GM12874 (cell line): ENCODE data around the gene HDAC1.

ENCODE experiments used
- TF ChIP-seq, protein P1 (sequence below): IDR thresholded peaks from 2 replicates; pipeline ENCODE4 v1.5.1; 2011; ENCODE audit warnings: low read depth, mild to moderate bottlenecking, control low read depth, low read length, moderate library complexity; ENCODE audit not compliant: insufficient read depth

Gene HDAC1

DNA sequence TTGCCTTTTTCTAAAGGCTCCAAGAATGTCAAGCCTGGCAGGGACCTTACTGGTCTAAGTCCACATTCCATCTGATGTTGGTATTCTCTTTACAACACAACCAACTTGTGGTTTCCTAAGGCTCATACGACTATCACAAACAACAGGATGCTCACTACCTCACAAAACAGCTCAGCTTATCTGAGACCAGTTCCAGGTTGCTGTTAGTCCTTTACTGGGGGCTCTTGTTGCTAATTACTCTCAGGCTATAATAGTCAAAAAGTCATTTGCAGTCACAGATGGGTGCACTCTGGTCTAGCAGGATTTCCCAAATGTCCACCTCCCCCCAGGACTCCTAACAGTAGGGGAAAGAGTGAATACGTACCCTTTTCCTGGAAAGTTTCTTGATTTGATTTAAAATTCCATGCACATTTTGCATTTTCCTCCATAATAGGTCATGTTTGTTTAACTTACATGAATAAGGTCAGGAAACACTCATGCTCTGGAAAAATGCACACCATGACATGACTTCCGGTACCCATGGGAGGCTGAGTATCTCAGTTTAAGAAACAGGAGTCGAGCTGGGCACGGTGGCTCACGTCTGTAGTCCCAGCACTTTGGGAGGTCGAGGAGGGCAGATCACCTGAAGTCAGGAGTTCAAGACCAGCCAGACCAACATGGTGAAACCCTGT is 24.8 kb upstream of the HDAC1 start:
- TF ChIP-seq, protein P1, sequence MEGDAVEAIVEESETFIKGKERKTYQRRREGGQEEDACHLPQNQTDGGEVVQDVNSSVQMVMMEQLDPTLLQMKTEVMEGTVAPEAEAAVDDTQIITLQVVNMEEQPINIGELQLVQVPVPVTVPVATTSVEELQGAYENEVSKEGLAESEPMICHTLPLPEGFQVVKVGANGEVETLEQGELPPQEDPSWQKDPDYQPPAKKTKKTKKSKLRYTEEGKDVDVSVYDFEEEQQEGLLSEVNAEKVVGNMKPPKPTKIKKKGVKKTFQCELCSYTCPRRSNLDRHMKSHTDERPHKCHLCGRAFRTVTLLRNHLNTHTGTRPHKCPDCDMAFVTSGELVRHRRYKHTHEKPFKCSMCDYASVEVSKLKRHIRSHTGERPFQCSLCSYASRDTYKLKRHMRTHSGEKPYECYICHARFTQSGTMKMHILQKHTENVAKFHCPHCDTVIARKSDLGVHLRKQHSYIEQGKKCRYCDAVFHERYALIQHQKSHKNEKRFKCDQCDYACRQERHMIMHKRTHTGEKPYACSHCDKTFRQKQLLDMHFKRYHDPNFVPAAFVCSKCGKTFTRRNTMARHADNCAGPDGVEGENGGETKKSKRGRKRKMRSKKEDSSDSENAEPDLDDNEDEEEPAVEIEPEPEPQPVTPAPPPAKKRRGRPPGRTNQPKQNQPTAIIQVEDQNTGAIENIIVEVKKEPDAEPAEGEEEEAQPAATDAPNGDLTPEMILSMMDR, result no peak

GRCh38 chr1:32269744-32270143 is 22.1 kb upstream of the HDAC1 start:
- TF ChIP-seq, protein P1, result no peak

DNA sequence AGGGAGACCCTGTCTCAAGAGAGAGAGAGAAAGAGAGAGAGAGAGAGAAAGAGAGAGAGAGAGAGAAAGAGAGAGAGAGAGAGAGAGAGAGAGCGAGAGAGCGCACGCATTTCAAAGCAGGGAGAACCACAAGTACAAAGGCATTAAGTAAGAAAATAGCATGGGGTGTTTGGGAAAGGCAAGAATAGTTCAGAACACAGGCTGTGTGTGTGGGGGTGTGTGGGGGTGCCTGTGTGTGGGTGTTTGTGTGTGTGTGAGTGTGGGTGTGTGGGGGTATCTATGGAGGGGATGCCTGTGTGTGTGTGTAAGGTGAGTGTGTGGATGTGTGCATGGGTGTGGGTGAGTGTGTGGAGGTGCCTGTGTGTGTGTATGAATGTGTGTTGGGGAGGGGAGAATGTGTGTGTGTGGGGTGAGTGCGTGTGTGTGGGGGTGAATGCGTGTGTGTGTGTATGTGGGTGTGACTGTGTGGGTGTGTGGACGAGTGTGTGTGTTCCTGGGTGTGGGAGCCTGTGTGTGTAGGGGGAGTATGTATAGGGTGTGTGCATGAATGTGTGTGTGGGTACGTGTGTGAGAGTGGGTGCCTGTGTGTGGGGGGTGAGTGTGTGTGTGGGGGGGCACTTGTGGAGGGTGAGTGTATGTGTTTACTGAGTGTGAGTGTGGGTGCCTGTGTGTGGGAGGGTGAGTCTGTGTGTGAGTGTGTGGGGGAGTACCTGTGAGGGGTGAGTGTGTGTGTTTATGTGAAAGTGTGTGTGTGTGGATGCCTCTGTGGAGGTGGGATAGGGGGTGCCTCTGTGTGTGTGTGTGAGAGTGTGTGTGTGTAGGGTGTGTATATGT is 19.1 kb upstream of the HDAC1 start:
- TF ChIP-seq, protein P1, result no peak

GRCh38 chr1:32273391-32274208 is 18.3 kb upstream of the HDAC1 start:
- TF ChIP-seq, protein P1, result no peak

- TF ChIP-seq, protein P1, result no peak
Observed at GRCh38 chr1:32274646-32275340, 17.1 kb upstream of the HDAC1 start.

- TF ChIP-seq, protein P1, result no peak
Observed at GRCh38 chr1:32275424-32275823, 16.5 kb upstream of the HDAC1 start.
